Epithelial cell of esophagus (primary cell): Measurements from ENCODE around the gene RELA.

Experiments
- DNase-seq: peaks from one replicate; pipeline ENCODE4 v3.0.0; 2010; ENCODE audit warnings: low read depth
- H3K4me3 ChIP-seq: 2 replicates; pipeline ENCODE4 v1.5.1; 2011; ENCODE audit warnings: mild to moderate bottlenecking, low read length, control low read depth
- CTCF ChIP-seq: IDR thresholded peaks from 2 replicates; pipeline ENCODE4 v1.5.1; 2011; ENCODE audit warnings: low read depth, mild to moderate bottlenecking, low read length, control low read depth, inconsistent platforms; ENCODE audit not compliant: insufficient read depth; ENCODE audit errors: missing control alignments

RELA gene

GRCh38 chr11:65619281-65619928, 43.3 kb downstream of the RELA start:
- no peak for DNase-seq
- no peak overlapping the region for H3K4me3 ChIP-seq
- TF ChIP-seq CTCF: no peak

GRCh38 chr11:65618763-65619162, 44.0 kb downstream of the RELA start:
- no peak for DNase-seq
- TF ChIP-seq CTCF: no peak
- no peak overlapping the region for H3K4me3 ChIP-seq

- TF ChIP-seq CTCF: no peak
- H3K4me3 ChIP-seq: no peak overlapping the region
- DNase-seq: no peak
Observed at GRCh38 chr11:65617990-65618751, 44.5 kb downstream of the RELA start.

- no peak for DNase-seq
- no peak for TF ChIP-seq CTCF
- peak overlapping the region; percentile 7 for H3K4me3 ChIP-seq
Observed at GRCh38 chr11:65617136-65617850, 45.4 kb downstream of the RELA start.

- no peak for TF ChIP-seq CTCF
- no peak for DNase-seq
- H3K4me3 ChIP-seq: peak overlapping the region; percentile 85
Observed at GRCh38 chr11:65616575-65617001, 46.1 kb downstream of the RELA start.

GRCh38 chr11:65615950-65616574, 46.7 kb downstream of the RELA start:
- TF ChIP-seq CTCF: no peak
- peak overlapping the region; percentile 85 for H3K4me3 ChIP-seq
- no peak for DNase-seq
